ENCODE data around the gene CAMK1D. TPM values are rescaled to one million over a fixed set of nuclear protein-coding genes. Genes with fewer than 3 reads are reported as not detected.

CAMK1D gene
- total RNA-seq, 4 donors from 2014 or later, result 29.7 to 36.7 (median 33.3) TPM

- WGBS, 2 donors, result 12 to 18% methylated on average over 11 of the region's 11 CpGs
- no peak overlapping the region for H3K4me3 ChIP-seq (ENCODE audit: low read depth, poor library complexity, severe bottlenecking)
- peak in 1 of 2 donors; percentile 79 for DNase-seq (ENCODE audit: low spot score in 2 of 2)
- TF ChIP-seq CTCF (IDR thresholded peaks at IDR 0.05), result no peak
- no peak for TF ChIP-seq POLR2A (IDR thresholded peaks at IDR 0.05)
- intact Hi-C loops (cut with DNase I; ENCODE audit: low total_unique reads), result no loop called here
Observed at GRCh38 chr10:12844811-12845483, 495.6 kb downstream of the CAMK1D start.

DNA sequence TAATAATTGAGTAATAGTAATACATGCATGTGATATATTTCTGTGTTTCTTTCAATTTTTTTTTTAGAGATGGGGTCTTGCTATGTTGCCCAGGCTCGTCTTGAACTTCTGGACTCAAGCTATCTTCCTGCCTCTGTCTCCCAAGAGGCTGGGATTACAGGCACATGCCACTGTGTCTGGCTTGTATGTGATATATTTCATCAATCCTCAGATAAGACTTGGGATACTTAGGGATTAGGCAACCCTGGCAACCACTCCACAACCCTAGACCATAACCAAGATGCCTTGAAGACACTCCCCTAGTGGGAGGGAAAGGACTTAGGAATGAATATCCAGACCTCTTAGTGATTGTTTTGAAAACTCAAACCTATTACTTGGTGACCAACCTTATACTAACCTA is 497.4 kb downstream of the CAMK1D start:
- TF ChIP-seq CTCF (IDR thresholded peaks at IDR 0.05) (no peak), POLR2A (IDR thresholded peaks at IDR 0.05) (no peak)
- peak in 1 of 2 donors; percentile 70 for DNase-seq (ENCODE audit: low spot score in 2 of 2)
- H3K4me3 ChIP-seq (ENCODE audit: low read depth, poor library complexity, severe bottlenecking), result no peak overlapping the region
- intact Hi-C loops (cut with DNase I; ENCODE audit: low total_unique reads), result no loop called here
- WGBS, 2 donors, result 51 to 88% methylated on average over 1 of the region's 1 CpG

- no peak overlapping the region for H3K4me3 ChIP-seq (ENCODE audit: low read depth, poor library complexity, severe bottlenecking)
- DNase-seq (ENCODE audit: low spot score in 2 of 2), result peak in 1 of 2 donors; percentile 76
- TF ChIP-seq POLR2A (IDR thresholded peaks at IDR 0.05), result no peak
- no peak for TF ChIP-seq CTCF (IDR thresholded peaks at IDR 0.05)
- intact Hi-C loops (cut with DNase I; ENCODE audit: low total_unique reads), result no loop called here
- 80 to 82% methylated on average over 12 of the region's 14 CpGs for WGBS, 2 donors
Observed at GRCh38 chr10:12847361-12847975, 498.1 kb downstream of the CAMK1D start.

GRCh38 chr10:12848439-12849173 is 499.3 kb downstream of the CAMK1D start:
- intact Hi-C loops (cut with DNase I; ENCODE audit: low total_unique reads), result no loop called here
- DNase-seq (ENCODE audit: low spot score in 2 of 2), result peak in 1 of 2 donors; percentile 54
- no peak overlapping the region for H3K4me3 ChIP-seq (ENCODE audit: low read depth, poor library complexity, severe bottlenecking)
- 79 to 82% methylated on average over 11 of the region's 11 CpGs for WGBS, 2 donors
- TF ChIP-seq CTCF (IDR thresholded peaks at IDR 0.05) (no peak), POLR2A (IDR thresholded peaks at IDR 0.05) (no peak)

GRCh38 chr10:12849319-12850181 is 500.2 kb downstream of the CAMK1D start:
- intact Hi-C loops (cut with DNase I; ENCODE audit: low total_unique reads), result no loop called here
- 11 to 22% methylated on average over 20 of the region's 20 CpGs for WGBS, 2 donors
- peak in 1 of 2 donors; percentile 80 for DNase-seq (ENCODE audit: low spot score in 2 of 2)
- no peak overlapping the region for H3K4me3 ChIP-seq (ENCODE audit: low read depth, poor library complexity, severe bottlenecking)
- TF ChIP-seq POLR2A (IDR thresholded peaks at IDR 0.05) (no peak), CTCF (IDR thresholded peaks at IDR 0.05) (no peak)
